GM15510 (cell line): Measurements from ENCODE around the gene FGF19.

Experiments used
- POLR2A ChIP-seq: IDR thresholded peaks from 3 replicates; pipeline ENCODE4 v1.6.1; 2011; ENCODE audit warnings: borderline replicate concordance; ENCODE audit not compliant: insufficient read length; ENCODE audit errors: extremely low read depth

FGF19 gene

DNA sequence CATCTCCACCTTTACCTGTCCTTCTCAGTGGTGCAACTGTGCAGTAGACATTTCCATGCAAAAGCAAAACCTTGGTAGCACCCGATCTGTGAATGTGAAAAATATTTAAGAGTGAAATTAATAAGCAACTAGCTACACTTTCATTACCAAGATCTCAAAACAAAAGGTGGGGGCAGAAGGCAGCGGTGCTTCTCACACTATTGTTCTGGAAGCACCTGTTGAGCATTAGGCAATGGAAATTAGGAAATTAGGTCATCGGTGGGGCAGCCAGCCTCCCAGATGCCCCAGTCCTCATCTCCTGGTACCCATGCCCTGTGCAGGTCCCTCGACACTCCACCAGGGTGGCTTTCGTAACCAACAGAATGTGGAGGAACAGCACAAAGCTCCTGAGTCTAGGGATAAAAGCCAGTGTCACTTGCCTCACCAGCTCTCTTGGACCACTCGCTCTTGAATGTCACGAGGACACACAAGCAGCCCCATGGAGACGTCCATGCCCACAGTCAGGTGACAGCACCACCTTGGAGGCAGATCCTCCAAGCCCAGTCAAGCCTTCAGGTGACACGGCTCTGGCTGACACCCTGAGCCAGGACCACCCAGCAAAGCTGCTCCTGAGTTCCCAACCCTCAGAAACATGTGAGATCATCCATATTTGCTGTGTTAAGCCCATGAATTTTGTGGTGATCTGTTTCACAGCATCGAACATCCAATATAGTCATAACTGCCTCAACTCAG, 31.9 kb downstream of the FGF19 start:
- TF ChIP-seq POLR2A, result no peak

- TF ChIP-seq POLR2A, result no peak
Observed at GRCh38 chr11:69670158-69670845, 33.5 kb downstream of the FGF19 start.

- TF ChIP-seq POLR2A, result no peak
Observed at GRCh38 chr11:69669486-69669885, 34.3 kb downstream of the FGF19 start.

DNA sequence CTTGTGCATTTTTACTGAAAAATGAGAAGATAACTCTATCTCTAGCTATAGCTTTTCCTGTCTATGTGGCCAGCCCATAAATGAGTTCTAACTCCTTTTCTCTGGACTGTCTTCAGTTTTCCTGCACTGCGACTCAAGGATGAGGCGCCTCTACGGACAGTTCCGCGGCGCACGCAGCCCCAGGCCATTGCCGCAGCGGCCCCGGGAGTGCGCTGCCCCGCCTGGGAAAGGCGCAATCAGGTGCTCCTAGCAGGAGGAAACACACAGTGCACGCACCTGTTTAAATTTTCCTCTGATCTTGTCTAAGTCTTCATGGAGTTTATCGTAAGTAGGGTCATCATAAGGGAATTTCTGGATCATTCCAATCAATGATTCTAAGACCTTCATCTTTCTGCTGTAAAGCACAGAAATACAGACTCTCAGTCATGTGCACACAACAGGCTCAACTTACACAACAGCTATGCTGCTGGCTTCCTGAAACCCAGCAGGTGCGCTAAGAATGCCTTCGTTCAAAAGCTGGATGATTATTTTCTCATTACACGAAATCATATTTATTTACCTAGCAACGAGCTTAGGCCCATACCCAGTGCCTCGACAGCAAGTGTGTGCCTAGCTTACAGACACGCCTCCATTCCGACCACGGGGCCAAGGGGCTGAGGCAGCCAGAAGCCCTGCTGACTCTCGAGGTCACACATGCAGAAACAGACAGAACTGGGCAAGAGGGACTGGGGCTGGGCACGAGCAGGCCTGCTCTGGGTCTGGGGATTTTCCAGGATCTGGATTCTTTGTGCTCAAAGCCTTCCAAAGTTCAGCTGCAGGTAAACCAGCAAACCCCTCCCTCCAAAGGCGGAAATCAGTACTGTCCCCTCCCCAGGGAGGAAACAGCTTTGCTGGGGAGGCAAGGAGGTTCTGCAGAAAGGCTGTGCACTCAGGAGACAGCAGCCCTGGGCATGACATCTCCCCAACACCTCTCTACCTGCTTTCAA, 35.9 kb downstream of the FGF19 start:
- TF ChIP-seq POLR2A, result no peak

DNA sequence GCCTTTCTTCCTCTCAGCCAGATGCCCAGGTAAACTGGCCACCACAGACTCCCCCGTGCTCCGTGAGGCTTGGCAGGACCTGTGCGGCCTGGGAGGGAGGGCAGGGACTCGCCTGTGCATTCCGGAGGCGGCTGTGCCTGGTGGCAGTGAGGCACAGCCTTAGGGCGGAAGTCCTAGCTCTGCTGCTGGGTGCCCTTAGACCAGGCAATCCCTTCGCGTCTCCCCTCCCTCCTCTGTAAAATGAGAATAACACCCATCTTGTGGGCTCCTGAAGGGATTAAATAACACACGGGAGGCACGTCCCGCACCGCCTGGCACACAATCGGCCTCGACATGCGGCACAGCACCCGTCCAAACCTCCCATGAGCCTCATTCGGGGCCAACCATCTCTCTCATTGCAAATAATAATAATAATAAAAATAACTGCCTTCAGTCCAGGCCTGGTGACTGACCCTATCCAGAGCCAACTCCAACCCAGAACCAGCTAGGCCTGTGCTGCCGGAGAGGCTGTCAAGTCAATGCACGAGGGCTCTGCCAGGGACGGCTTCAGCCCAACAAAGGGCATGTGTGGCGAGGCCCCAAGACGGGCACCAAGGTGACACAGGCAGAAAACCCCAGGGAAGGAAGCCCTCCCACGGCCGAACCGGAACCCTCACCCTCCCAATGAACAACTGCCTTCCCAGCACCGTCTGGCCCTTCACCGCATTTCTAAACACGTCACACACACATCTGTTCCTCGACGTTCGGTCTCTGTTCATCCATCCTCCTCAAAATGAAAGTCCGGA, 36.9 kb downstream of the FGF19 start:
- no peak for TF ChIP-seq POLR2A

- TF ChIP-seq POLR2A, result no peak
Observed at GRCh38 chr11:69666261-69666660, 37.6 kb downstream of the FGF19 start.

- TF ChIP-seq POLR2A, result no peak
Observed at GRCh38 chr11:69665669-69666068, 38.2 kb downstream of the FGF19 start.

DNA sequence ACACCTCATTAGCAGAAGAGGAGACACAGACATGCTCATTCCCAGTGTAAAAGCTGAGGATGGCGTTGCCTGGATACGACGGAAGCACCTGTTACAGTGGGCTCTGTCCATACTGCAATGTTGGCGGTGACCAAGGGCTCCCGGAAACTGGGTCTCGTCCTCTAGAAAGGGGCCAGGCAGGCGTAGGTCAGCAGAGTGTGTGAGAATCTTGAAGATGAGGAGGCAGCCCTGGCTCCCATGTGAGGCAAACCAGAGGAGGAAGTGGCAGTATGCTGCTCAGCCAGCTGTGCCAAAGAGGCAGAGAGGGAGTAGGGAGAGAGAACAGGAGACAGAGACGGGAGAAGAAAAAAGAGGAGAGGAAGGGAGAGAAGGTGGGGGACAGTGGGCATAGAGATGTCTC, 38.9 kb downstream of the FGF19 start:
- no peak for TF ChIP-seq POLR2A

- no peak for TF ChIP-seq POLR2A
Observed at GRCh38 chr11:69664103-69664775, 39.6 kb downstream of the FGF19 start.

DNA sequence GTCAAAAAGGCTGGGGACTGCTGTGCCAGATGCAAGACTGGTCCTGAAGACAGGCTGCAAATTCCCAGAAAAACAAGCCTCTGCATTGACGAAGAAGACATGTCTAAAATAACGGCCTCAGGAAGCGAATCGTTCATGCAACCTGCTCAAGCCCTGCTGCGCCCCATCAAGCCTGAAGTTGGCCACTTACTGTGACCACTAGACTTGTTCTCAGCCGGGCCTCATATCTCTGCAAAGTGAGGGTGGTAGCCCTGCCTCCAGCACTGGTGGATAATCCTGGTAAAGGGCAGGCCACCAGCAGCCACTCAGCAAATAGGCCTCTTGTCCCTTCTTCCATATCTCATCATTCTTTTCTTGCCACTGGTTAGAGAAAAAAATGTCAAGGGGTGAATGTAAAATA, 40.5 kb downstream of the FGF19 start:
- no peak for TF ChIP-seq POLR2A

DNA sequence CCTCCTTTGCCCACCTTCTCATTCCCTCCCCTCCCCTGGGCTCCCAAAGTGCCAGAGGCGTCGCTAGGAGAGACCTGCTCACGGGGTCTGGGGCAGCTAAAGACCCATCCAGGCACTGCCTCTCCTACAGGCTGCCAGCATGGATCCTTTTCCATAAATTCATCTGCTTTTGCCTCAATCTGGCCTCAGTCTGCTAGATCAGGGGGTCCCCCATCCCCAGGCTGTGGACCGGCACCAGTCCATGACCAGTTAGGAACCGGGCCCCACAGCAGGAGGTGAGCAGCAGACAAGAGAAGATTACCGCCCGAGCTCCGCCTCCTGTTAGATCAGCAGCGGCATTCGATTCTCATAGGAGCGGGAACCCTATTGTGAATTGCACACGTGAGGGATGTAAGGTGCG, 41.0 kb downstream of the FGF19 start:
- no peak for TF ChIP-seq POLR2A

- no peak for TF ChIP-seq POLR2A
Observed at GRCh38 chr11:69662021-69662698, 41.7 kb downstream of the FGF19 start.

GRCh38 chr11:69661413-69661715, 42.5 kb downstream of the FGF19 start:
- TF ChIP-seq POLR2A, result no peak
